ENCODE results near the gene FDXR. TPM values are rescaled to one million over a fixed set of nuclear protein-coding genes. Genes with fewer than 3 reads are reported as not detected.

Gene FDXR
- total RNA-seq, 2 experiments from 2014 or later = 38.2 to 39.4 TPM

DNA sequence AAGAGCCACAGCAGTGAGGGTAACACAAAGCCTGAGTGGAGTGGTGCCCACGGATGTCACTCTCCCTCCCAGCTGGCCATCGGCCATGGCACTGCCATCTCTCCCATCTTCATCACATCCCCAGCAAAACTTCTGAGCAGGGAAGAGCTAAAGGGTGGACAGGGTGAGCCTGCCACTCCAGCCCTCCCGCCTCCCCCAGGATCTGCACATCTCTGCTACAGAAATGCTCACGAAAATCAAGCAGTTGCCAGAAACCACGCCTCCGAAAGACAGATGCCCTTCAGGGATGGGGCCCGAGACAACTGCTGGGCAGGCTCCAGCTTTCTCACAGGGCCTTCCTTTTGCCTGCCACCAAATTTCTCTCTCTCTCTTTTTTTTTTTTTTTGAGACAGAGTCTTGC, 16.7 kb downstream of the FDXR start:
- Mint-ChIP-seq H3K4me1 (peaks cover 3% of the 10 kb centered on the region), H3K9me3 (ENCODE audit: low read depth) (no peaks in the 10 kb centered on the region), H3K27me3 (peaks cover 78% of the 10 kb centered on the region), H3K4me3 (no peak overlapping the region), H3K27ac (no peak overlapping the region), H3K36me3 (no peaks in the 10 kb centered on the region)
- CTCF ChIA-PET = interaction anchor here (0.8 to 20.3 kb wide), 2 partner anchors 10 to 65 kb away, joined by 3 to 262 read pairs; no protein-coding TSS in a partner anchor
- no peak for ATAC-seq
- DNase-seq = no peak

DNA sequence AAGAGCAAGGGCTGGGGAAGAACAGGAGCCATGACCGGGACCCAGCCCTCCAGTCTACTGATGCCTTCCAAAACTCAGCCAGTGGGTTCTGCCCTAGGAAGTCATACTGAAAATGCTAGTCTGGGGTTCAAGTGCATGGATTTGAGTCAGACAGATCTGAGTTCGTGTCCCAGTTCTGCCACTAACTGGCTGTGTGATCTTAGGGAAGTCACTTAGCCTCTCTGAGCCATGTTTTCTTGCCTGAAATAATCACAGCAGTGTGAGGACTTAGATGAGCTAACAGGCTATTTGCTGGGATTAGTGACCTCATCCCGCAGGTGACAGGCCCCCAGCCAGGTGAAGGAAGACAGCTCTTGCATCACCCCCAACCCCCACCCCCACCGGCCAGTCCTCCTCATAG, 17.5 kb downstream of the FDXR start:
- no peak for DNase-seq
- no peak for ATAC-seq
- H3K27me3 Mint-ChIP-seq = peaks cover 75% of the 10 kb centered on the region
- no peaks in the 10 kb centered on the region for H3K9me3 Mint-ChIP-seq (ENCODE audit: low read depth)
- CTCF ChIA-PET = interaction anchor here (0.8 to 20.3 kb wide), 2 partner anchors 11 to 65 kb away, joined by 3 to 262 read pairs; no protein-coding TSS in a partner anchor
- no peak overlapping the region for H3K4me3 Mint-ChIP-seq
- H3K36me3 Mint-ChIP-seq = no peaks in the 10 kb centered on the region
- peaks cover 3% of the 10 kb centered on the region for H3K4me1 Mint-ChIP-seq
- no peak overlapping the region for H3K27ac Mint-ChIP-seq

DNA sequence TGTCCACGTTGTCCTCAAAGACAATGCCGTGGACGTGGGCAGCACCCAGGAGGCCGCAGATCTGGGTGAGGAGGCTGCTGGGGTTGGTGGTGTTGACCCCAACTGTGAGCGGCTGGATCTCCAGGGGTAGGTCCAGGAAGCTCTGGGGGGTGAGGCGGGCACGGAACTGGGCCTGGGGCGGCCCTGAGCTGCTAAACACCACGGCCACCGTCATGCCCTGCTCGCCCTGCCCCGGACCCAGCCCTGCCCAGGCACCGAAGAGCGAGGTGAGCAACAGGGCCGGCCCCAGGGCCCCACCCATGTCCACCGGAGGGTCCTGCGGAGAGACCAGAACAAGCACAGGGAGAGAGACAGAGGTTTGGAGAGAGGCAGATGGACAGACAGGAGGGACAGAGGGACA, 18.0 kb downstream of the FDXR start:
- no peak overlapping the region for H3K4me3 Mint-ChIP-seq
- DNase-seq = no peak
- H3K9me3 Mint-ChIP-seq (ENCODE audit: low read depth) = no peaks in the 10 kb centered on the region
- no peak for ATAC-seq
- H3K27me3 Mint-ChIP-seq = peaks cover 71% of the 10 kb centered on the region
- H3K27ac Mint-ChIP-seq = no peak overlapping the region
- CTCF ChIA-PET = interaction anchor here (20.3 kb wide), 1 partner anchor 64 kb away, joined by 262 read pairs; no protein-coding TSS in a partner anchor
- no peaks in the 10 kb centered on the region for H3K36me3 Mint-ChIP-seq
- H3K4me1 Mint-ChIP-seq = peaks cover 3% of the 10 kb centered on the region

DNA sequence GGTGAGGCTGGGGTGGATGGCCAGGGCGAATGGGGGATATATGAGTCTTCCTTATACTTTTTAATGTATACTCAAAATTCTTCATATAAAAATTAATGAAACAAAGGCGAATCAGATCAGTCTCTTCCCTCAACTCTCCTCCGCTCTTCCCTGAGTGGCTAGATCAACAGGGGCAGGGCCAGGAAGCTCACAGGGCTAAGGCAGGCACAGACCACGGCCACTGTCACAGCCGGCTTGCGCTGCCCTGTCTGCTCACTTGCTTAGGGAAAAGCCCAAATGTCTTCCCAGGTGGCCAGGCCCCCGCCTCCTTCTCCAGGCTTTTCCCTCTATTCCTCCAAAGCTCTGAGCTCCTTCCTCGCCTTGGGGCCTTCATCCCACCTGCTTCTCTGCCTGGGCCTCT, 19.1 kb downstream of the FDXR start:
- H3K9me3 Mint-ChIP-seq (ENCODE audit: low read depth) = no peaks in the 10 kb centered on the region
- peaks cover 61% of the 10 kb centered on the region for H3K27me3 Mint-ChIP-seq
- no peak overlapping the region for H3K27ac Mint-ChIP-seq
- DNase-seq = no peak
- no peak for ATAC-seq
- no peaks in the 10 kb centered on the region for H3K36me3 Mint-ChIP-seq
- CTCF ChIA-PET = interaction anchor here (0.8 to 20.3 kb wide), 2 partner anchors 63 to 196 kb away, joined by 3 to 262 read pairs; no protein-coding TSS in a partner anchor
- peaks cover 3% of the 10 kb centered on the region for H3K4me1 Mint-ChIP-seq
- no peak overlapping the region for H3K4me3 Mint-ChIP-seq

DNA sequence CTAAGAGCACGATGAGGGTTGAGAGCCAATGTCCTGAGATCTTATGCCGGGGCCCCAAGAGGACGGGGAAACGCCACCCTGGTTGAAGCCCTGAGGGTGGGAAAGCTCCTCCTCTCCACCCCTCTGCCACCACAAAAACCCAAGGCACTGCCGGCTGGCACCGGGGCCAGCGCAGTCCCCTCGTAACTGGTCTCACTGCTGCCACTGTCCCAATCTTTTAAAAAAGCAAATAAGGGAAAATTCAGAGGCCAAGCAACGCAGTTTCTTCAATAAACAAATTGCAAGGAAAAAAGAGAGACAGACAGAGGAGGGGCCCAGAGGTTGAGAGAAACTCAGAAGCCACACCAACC, 19.8 kb downstream of the FDXR start:
- no peak for DNase-seq
- H3K27ac Mint-ChIP-seq = no peak overlapping the region
- peak overlapping the region; percentile 50 for H3K4me3 Mint-ChIP-seq
- CTCF ChIA-PET = interaction anchor here (0.8 to 2.4 kb wide), 5 partner anchors 9 to 196 kb away, joined by 3 to 11 read pairs (median 8); no protein-coding TSS in a partner anchor
- peaks cover 3% of the 10 kb centered on the region for H3K4me1 Mint-ChIP-seq
- peaks cover 55% of the 10 kb centered on the region for H3K27me3 Mint-ChIP-seq
- H3K9me3 Mint-ChIP-seq (ENCODE audit: low read depth) = no peaks in the 10 kb centered on the region
- no peak for ATAC-seq
- no peaks in the 10 kb centered on the region for H3K36me3 Mint-ChIP-seq

DNA sequence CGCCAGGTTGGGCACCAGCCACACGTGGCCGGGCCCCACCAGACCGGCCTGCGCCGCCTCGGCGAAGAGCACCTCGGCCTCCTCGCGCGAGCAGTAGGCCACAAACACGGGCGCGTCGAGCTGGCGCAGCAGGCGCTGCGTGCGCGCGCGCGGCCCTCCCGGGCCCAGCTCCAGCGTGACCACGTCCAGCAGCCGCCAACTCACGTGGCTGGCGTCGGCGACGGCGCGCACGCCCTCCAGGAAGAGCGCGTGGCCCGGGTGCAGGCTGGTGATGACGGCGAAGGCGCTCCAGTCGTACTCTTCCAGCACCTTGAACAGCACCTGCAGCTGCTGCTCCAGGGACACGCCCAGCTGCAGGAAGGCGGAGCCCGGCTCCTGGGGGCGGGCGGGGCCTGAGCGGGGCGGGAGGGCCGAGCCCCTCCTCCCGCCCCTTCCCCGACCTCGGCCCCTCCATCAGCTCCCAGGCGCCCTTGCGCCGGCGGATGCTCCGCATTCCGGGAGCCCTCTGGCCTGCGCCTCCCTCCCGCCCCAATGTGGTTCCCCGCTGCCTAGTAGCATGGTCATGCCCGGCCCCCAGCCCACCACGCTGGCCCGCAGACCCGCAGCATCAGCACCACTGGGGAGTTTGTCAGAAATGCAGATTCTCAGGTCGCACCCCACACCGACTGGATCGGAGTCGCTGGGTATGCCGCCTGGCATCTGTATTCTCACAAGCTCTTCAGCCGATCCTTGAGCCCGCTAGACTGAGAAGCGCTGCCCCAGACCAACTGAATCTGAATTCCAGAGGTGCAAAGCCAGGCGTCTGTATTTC, 20.4 kb downstream of the FDXR start:
- no peaks in the 10 kb centered on the region for H3K36me3 Mint-ChIP-seq
- peak overlapping the region; percentile 50 for H3K4me3 Mint-ChIP-seq
- peak; percentile 87 for ATAC-seq
- no peak overlapping the region for H3K27ac Mint-ChIP-seq
- H3K27me3 Mint-ChIP-seq = peaks cover 51% of the 10 kb centered on the region
- peak; percentile 68 for DNase-seq
- CTCF ChIA-PET = interaction anchor here (0.8 to 2.4 kb wide), 5 partner anchors 9 to 69 kb away, joined by 3 to 11 read pairs (median 8); no protein-coding TSS in a partner anchor
- peaks cover 3% of the 10 kb centered on the region for H3K4me1 Mint-ChIP-seq
- H3K9me3 Mint-ChIP-seq (ENCODE audit: low read depth) = no peaks in the 10 kb centered on the region

DNA sequence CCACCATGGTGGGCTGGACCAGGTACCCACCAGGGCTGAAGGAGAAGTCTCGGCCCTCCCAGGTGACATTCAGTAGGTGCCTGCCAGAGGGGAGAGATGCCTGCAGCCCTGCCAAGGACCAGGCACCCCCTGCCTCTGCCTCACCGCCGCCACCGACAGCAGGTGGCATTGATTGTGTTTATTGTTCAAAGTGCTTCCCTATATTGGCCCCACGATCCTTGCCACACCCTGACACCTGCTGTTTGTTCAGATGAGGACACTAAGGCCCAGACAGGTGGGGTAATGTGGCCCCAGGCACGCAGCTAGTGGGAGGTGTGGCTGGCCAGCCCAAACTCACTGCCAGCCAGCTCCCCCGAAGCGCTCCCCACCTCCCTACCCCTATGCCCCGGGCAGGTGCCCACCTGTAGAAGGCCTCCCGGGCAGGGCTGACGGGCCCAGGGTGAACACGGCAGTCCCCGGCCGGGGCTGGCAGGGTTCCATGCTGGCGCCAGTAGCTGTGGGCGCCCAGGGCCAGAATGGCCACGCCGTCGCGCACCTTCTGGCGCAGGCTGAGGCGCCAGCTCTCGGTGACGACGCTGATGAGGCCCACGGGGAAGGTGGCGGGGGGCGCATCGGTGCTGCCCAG, 21.1 kb downstream of the FDXR start:
- Mint-ChIP-seq H3K27me3 (peaks cover 44% of the 10 kb centered on the region), H3K9me3 (ENCODE audit: low read depth) (no peaks in the 10 kb centered on the region), H3K27ac (no peak overlapping the region), H3K4me3 (no peak overlapping the region), H3K4me1 (peaks cover 3% of the 10 kb centered on the region), H3K36me3 (no peaks in the 10 kb centered on the region)
- no peak for ATAC-seq
- no peak for DNase-seq
- CTCF ChIA-PET = interaction anchor here (0.8 to 2.4 kb wide), 7 partner anchors 9 to 68 kb away, joined by 3 to 11 read pairs (median 6); no protein-coding TSS in a partner anchor

DNA sequence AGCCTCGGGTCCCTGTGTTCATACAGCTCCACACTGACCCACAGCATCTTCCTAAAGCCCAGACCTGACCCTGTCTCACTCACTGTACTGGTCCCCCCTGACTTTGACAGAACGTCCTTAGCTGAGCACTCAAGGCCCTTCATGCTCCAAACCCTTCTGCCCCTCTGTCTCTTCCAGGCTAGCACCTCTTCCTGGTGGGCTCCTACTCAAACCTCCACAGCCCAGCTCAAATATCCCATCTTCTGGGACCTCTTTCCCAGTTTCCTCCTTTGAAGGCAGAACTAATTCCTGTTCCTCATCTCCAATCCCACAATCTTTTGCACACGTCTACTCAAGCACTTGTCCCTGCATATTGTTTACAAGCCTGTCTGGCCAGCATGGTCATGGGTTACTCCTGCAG, 21.9 kb downstream of the FDXR start:
- Mint-ChIP-seq H3K4me3 (no peak overlapping the region), H3K27ac (no peak overlapping the region), H3K27me3 (peaks cover 37% of the 10 kb centered on the region), H3K36me3 (no peaks in the 10 kb centered on the region), H3K4me1 (peaks cover 3% of the 10 kb centered on the region), H3K9me3 (ENCODE audit: low read depth) (no peaks in the 10 kb centered on the region)
- no peak for ATAC-seq
- no peak for DNase-seq
- CTCF ChIA-PET = interaction anchor here (1.8 to 2.4 kb wide), 4 partner anchors 8 to 59 kb away, joined by 5 to 11 read pairs (median 7); no protein-coding TSS in a partner anchor

DNA sequence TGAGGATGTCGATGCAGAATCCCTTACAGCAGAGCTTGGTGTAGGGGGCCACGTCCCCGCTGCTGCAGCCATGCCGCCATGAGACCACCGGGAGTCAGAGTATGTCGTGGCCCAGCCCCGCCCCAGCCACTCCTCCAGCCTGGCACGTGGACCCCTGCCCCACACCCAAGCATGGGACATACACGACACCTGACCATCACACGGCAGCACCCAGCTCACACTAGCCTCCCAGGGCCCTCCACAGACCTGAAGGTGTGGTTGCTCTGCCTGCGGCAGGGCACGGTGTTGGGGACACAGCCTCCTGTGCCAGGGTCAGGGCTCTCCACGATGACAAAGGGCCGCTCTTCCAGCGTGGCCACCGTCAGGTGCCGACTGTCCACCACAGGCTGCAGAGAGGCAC, 22.5 kb downstream of the FDXR start:
- H3K27ac Mint-ChIP-seq = no peak overlapping the region
- CTCF ChIA-PET = interaction anchor here (1.8 to 2.4 kb wide), 3 partner anchors 7 to 16 kb away, joined by 5 to 8 read pairs (median 6); no protein-coding TSS in a partner anchor
- ATAC-seq = no peak

DNA sequence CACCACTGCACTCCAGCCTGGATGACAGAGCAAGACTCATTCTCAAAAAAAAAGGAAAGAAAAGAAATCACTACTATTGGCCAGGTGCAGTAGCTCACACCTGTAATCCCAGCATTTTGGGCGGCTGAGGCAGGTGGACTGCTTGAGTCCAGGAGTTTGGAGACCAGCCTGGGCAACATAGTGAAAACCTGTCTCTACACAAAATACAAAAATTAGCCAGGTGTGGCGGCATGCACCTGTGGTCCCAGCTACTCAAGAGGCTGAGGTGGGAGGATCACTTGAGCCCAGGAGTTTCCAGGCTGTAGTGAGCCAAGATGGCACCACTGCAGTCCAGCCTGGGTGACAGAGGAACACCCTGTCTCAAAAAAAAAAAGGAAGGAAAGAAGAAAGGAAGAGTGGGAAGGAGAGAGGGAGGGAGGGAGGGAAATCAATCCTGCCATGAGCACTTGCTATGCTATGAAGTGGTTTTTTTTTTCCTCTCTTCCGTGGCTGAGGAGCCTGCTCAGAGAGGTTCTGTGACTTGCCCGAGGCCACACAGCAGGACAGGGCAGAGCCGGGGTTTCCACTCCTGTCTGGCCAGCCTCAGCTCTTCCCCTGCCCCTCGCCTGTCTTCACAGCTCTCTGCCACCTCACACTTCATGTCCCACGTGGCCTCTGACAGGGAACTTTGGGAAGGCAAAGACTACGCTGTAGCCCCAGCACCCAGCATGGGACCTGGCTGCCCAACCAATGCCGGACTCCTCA, 24.0 kb downstream of the FDXR start:
- peaks cover 3% of the 10 kb centered on the region for H3K4me1 Mint-ChIP-seq
- H3K9me3 Mint-ChIP-seq (ENCODE audit: low read depth) = no peaks in the 10 kb centered on the region
- peaks cover 23% of the 10 kb centered on the region for H3K27me3 Mint-ChIP-seq
- ATAC-seq (no peak), DNase-seq (no peak)
- no peak overlapping the region for H3K27ac Mint-ChIP-seq
- H3K36me3 Mint-ChIP-seq = no peaks in the 10 kb centered on the region
- CTCF ChIA-PET = no interaction called here
- no peak overlapping the region for H3K4me3 Mint-ChIP-seq

More for the DNA sequence above, 22.5 kb downstream of the FDXR start:
- Mint-ChIP-seq H3K4me1 (peaks cover 3% of the 10 kb centered on the region), H3K36me3 (no peaks in the 10 kb centered on the region), H3K4me3 (no peak overlapping the region), H3K27me3 (peaks cover 31% of the 10 kb centered on the region), H3K9me3 (ENCODE audit: low read depth) (no peaks in the 10 kb centered on the region)
- DNase-seq = no peak

DNA sequence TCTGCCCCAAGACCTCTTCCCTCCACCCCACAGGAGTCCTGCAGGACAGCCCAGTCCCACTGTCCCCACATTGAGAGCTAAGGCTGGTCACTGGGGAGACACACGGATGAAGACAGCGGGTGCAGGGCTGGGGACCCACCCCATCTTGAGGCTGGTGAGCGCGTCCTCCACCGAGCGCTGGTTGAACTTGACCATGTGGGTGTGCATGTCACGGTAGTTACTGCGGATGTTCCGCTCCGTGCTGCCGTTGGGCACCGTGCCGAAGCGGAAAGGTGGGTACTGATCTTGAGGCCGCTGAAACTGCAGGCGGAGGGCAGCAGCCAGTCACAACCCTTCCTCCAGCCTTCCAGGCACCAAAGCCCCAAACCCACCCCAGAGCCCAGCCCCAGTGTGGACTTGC, 26.2 kb downstream of the FDXR start:
- ATAC-seq = no peak
- CTCF ChIA-PET = interaction anchor here (1.0 to 1.6 kb wide), 2 partner anchors 16 to 87 kb away, joined by 3 read pairs; no protein-coding TSS in a partner anchor
- Mint-ChIP-seq H3K4me1 (no peaks in the 10 kb centered on the region), H3K27ac (no peak overlapping the region), H3K36me3 (no peaks in the 10 kb centered on the region), H3K9me3 (ENCODE audit: low read depth) (no peaks in the 10 kb centered on the region), H3K27me3 (peaks cover 21% of the 10 kb centered on the region), H3K4me3 (no peak overlapping the region)
- no peak for DNase-seq

DNA sequence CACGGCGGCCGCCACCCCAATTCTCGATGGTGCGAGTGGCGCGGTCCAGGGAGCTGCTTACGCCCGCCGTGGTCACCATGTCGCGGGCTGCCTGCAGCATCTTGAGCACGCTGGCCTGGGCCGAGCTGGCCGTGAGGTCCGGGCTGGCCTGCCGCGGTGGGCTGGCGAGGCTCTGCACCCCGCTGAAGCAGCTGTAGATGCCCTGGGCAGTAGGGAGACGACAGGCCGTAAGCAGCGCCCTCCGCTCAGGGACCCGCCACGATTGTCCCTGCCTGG, 29.5 kb downstream of the FDXR start:
- H3K27me3 Mint-ChIP-seq = peaks cover 21% of the 10 kb centered on the region
- ATAC-seq (no peak), DNase-seq (no peak)
- H3K9me3 Mint-ChIP-seq (ENCODE audit: low read depth) = no peaks in the 10 kb centered on the region
- CTCF ChIA-PET = interaction anchor here (0.6 to 2.4 kb wide), 11 partner anchors 8 to 115 kb away, joined by 3 to 14 read pairs (median 4); partner anchors contain the start of gene FDXR
- H3K4me3 Mint-ChIP-seq = no peak overlapping the region
- peaks cover 2% of the 10 kb centered on the region for H3K36me3 Mint-ChIP-seq
- H3K4me1 Mint-ChIP-seq = peaks cover 10% of the 10 kb centered on the region
- H3K27ac Mint-ChIP-seq = no peak overlapping the region
